ENCODE data around the gene LTBP1. TPM values are rescaled to one million over a fixed set of nuclear protein-coding genes. Genes with fewer than 3 reads are reported as not detected.
A peak's percentile ranks its signal among the peaks of the same experiment; 100 is the strongest.

Gene LTBP1
- total and polyA plus RNA-seq, 4 donors = 107 to 573 (median 545) TPM

DNA sequence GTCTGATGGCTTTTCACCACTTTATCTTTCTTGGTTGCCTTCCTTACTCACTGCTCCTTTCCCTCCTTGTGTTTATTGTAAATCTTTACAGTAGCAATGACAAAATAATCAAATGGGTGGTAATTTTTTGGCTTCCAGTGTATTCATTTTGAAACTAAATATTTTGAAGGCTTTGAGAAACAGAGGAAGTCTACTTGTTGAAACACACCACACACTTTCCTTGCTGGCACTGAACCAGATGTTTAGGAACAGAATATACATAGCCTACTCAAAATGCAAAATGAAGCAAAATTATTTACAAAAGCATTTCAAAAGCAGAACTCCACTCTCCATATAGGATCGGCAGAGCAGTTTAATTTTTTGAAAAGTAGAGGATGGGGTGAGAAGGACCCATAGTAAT, 189.8 kb downstream of the LTBP1 start:
- WGBS, 2 donors = 5 to 10% methylated on average over 1 of the region's 1 CpG
- ATAC-seq (ENCODE audit: low FRiP score) (no peak), DNase-seq (no peak)
- H3K27me3 ChIP-seq (ENCODE audit: control insufficient read depth in 1 of 2, insufficient read depth in 2 of 2, low read length in 1 of 2) = no peaks in the 10 kb centered on the region
- H3K27ac ChIP-seq (ENCODE audit: low read depth in 1 of 2, low read length in 2 of 2) = peak overlapping the region in 1 of 2 donors; percentile 68
- intact Hi-C loops (cut with DNase I) = loop anchor here in 1 of 2 donors (5.0 to 10.0 kb wide), 3 partner anchors 34 to 228 kb away; no protein-coding TSS in a partner anchor
- peaks cover 15 to 29% of the 10 kb centered on the region in 2 donors for H3K4me1 ChIP-seq (ENCODE audit: control insufficient read depth in 1 of 2, insufficient read depth in 2 of 2, low read length in 2 of 2)
- peak overlapping the region; percentile 91 to 97 for H3K4me3 ChIP-seq (ENCODE audit: low read length in 2 of 2)
- H3K36me3 ChIP-seq (ENCODE audit: control insufficient read depth in 1 of 2, insufficient read depth in 2 of 2, low read length in 1 of 2) = no peaks in the 10 kb centered on the region
- no peaks in the 10 kb centered on the region for H3K9me3 ChIP-seq (ENCODE audit: control insufficient read depth, low read length)

DNA sequence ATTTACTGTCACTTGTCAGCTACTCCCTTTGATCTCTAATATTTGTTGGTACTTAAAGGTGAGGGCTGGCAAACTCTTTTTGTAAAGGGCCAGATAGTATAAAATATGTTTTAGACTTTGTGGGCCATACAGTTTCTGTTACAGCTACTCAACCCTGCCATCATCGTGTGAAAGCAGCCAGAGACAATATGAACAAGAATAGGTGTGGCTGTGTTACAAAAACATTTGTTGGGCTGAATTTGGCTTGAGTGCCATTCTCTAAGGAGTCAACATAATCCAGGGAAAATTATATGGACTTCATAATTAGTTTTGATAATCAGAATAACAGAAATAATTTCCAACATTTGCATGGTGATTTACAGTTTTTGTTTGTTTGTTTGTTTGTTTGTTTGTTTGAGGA, 190.6 kb downstream of the LTBP1 start:
- no peak for DNase-seq
- Histone ChIP-seq H3K27me3 (ENCODE audit: control insufficient read depth in 1 of 2, insufficient read depth in 2 of 2, low read length in 1 of 2) (no peaks in the 10 kb centered on the region), H3K36me3 (ENCODE audit: control insufficient read depth in 1 of 2, insufficient read depth in 2 of 2, low read length in 1 of 2) (no peaks in the 10 kb centered on the region), H3K4me3 (ENCODE audit: low read length in 2 of 2) (peak overlapping the region; percentile 11 to 59), H3K4me1 (ENCODE audit: control insufficient read depth in 1 of 2, insufficient read depth in 2 of 2, low read length in 2 of 2) (peaks cover 15 to 29% of the 10 kb centered on the region in 2 donors), H3K27ac (ENCODE audit: low read depth in 1 of 2, low read length in 2 of 2) (peak overlapping the region; percentile 23 to 36), H3K9me3 (ENCODE audit: control insufficient read depth, low read length) (no peaks in the 10 kb centered on the region)
- intact Hi-C loops (cut with DNase I) = loop anchor here in 1 of 2 donors (5.0 to 10.0 kb wide), 3 partner anchors 35 to 227 kb away; no protein-coding TSS in a partner anchor
- 2 to 3% methylated on average over 1 of the region's 1 CpG for WGBS, 2 donors
- ATAC-seq (ENCODE audit: low FRiP score) = no peak

DNA sequence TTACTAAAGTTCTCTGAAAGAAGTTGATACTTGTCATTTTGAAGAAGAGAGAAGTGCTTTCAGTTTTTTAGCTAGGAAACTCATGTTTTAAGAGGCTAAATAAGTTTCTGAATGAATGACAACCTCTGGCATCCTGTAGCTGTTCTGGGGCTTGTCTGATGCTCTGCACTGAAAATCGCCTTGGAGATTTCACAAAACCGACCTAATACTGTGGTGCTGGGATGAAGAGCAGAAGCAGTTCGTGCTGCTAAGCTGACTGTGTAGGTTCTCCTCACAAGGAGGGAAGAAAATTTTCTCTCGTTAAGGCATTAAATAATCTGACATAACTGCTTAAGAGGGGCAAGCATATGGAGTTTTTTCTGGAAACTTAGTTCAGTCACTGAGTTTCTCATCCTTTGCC, 193.2 kb downstream of the LTBP1 start:
- ATAC-seq (ENCODE audit: low FRiP score) (no peak), DNase-seq (no peak)
- Histone ChIP-seq H3K9me3 (ENCODE audit: control insufficient read depth, low read length) (no peaks in the 10 kb centered on the region), H3K27ac (ENCODE audit: low read depth in 1 of 2, low read length in 2 of 2) (peak overlapping the region; percentile 57 to 70), H3K36me3 (ENCODE audit: control insufficient read depth in 1 of 2, insufficient read depth in 2 of 2, low read length in 1 of 2) (no peaks in the 10 kb centered on the region), H3K27me3 (ENCODE audit: control insufficient read depth in 1 of 2, insufficient read depth in 2 of 2, low read length in 1 of 2) (no peaks in the 10 kb centered on the region), H3K4me1 (ENCODE audit: control insufficient read depth in 1 of 2, insufficient read depth in 2 of 2, low read length in 2 of 2) (peaks cover 14 to 28% of the 10 kb centered on the region in 2 donors), H3K4me3 (ENCODE audit: low read length in 2 of 2) (no peak overlapping the region)
- intact Hi-C loops (cut with DNase I) = loop anchor here in 1 of 2 donors (5.0 to 10.0 kb wide), 3 partner anchors 38 to 225 kb away; no protein-coding TSS in a partner anchor
- WGBS, 2 donors = 5 to 9% methylated on average over 4 of the region's 4 CpGs

DNA sequence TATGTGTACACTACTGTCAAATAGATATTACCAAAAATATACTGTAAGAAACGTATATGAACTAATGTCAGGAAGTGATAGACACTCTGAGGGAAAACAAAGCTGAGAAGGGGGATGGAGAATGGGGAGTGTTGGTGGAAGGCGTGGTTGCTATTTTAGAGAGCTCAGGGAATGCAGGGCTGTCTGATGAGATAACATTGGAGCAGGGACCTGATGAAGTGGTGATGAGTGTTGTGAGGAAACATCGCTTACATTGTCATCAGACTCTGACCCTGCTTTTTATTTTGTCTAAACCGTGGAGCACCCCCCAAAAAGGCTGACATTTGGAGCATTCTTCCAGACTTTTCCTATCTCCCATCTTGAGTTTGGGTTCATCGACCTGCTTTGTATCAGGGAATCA, 194.7 kb downstream of the LTBP1 start:
- Histone ChIP-seq H3K4me3 (ENCODE audit: low read length in 2 of 2) (no peak overlapping the region), H3K4me1 (ENCODE audit: control insufficient read depth in 1 of 2, insufficient read depth in 2 of 2, low read length in 2 of 2) (peaks cover 16 to 28% of the 10 kb centered on the region in 2 donors), H3K9me3 (ENCODE audit: control insufficient read depth, low read length) (no peaks in the 10 kb centered on the region), H3K27ac (ENCODE audit: low read depth in 1 of 2, low read length in 2 of 2) (peak overlapping the region in 1 of 2 donors; percentile 86), H3K36me3 (ENCODE audit: control insufficient read depth in 1 of 2, insufficient read depth in 2 of 2, low read length in 1 of 2) (no peaks in the 10 kb centered on the region), H3K27me3 (ENCODE audit: control insufficient read depth in 1 of 2, insufficient read depth in 2 of 2, low read length in 1 of 2) (no peaks in the 10 kb centered on the region)
- intact Hi-C loops (cut with DNase I) = no loop called here
- ATAC-seq (ENCODE audit: low FRiP score) (no peak), DNase-seq (no peak)
- 75 to 81% methylated on average over 5 of the region's 5 CpGs for WGBS, 2 donors

DNA sequence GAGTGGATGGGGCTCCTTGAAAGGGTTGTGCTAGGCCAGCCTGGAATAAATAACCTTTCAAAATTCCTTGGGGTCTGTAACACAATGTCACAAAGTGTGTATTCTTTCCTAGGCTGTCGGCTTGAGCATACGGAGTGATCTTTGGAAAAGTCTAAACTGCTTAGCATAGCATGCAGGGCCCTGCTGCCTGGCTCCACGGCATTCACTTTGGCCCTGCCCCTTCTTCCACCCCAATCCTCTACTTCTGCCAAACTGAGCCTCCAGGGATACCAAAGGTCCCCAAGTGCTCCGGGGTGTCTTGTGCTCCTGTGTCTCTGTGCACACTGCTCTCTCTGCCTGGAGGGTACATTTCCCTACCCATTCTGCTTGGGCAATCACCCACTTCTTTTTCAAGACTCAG, 196.1 kb downstream of the LTBP1 start:
- 2 to 4% methylated on average over 4 of the region's 4 CpGs for WGBS, 2 donors
- peak; percentile 52 for ATAC-seq (ENCODE audit: low FRiP score)
- no peaks in the 10 kb centered on the region for H3K9me3 ChIP-seq (ENCODE audit: control insufficient read depth, low read length)

DNA sequence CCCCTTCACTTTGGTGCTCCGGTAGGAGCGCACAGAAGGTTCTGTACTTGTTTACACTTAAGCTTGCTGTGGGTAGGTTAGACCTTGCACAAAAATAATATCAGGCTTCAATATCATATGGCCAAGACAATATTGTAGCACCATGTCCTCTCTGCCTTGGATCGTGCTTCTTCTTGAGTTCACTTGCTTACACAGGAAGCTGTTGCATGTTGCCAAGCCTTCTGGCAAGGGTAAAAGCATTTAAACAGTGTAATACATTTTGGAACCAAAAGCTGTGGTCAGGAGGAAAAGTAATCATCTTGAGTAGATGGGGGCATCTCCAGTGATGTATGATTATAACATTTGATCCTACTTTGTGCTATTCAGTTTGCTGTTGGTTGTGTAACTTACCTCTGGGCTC, 197.5 kb downstream of the LTBP1 start:
- Histone ChIP-seq H3K4me1 (ENCODE audit: control insufficient read depth in 1 of 2, insufficient read depth in 2 of 2, low read length in 2 of 2) (peaks cover 14 to 22% of the 10 kb centered on the region in 2 donors), H3K27me3 (ENCODE audit: control insufficient read depth in 1 of 2, insufficient read depth in 2 of 2, low read length in 1 of 2) (no peaks in the 10 kb centered on the region), H3K27ac (ENCODE audit: low read depth in 1 of 2, low read length in 2 of 2) (peak overlapping the region; percentile 12 to 73), H3K9me3 (ENCODE audit: control insufficient read depth, low read length) (no peaks in the 10 kb centered on the region), H3K4me3 (ENCODE audit: low read length in 2 of 2) (no peak overlapping the region), H3K36me3 (ENCODE audit: control insufficient read depth in 1 of 2, insufficient read depth in 2 of 2, low read length in 1 of 2) (peaks cover 0 to 4% of the 10 kb centered on the region in 2 donors)
- 55 to 65% methylated on average over 3 of the region's 3 CpGs for WGBS, 2 donors
- ATAC-seq (ENCODE audit: low FRiP score) (no peak), DNase-seq (no peak)
- intact Hi-C loops (cut with DNase I) = no loop called here

More for the DNA sequence above, 196.1 kb downstream of the LTBP1 start:
- H3K36me3 ChIP-seq (ENCODE audit: control insufficient read depth in 1 of 2, insufficient read depth in 2 of 2, low read length in 1 of 2) = peaks cover 0 to 3% of the 10 kb centered on the region in 2 donors
- H3K4me3 ChIP-seq (ENCODE audit: low read length in 2 of 2) = no peak overlapping the region
- intact Hi-C loops (cut with DNase I) = no loop called here
- H3K4me1 ChIP-seq (ENCODE audit: control insufficient read depth in 1 of 2, insufficient read depth in 2 of 2, low read length in 2 of 2) = peaks cover 15 to 28% of the 10 kb centered on the region in 2 donors
- DNase-seq = no peak
- H3K27ac ChIP-seq (ENCODE audit: low read depth in 1 of 2, low read length in 2 of 2) = peak overlapping the region; percentile 14 to 64
- H3K27me3 ChIP-seq (ENCODE audit: control insufficient read depth in 1 of 2, insufficient read depth in 2 of 2, low read length in 1 of 2) = no peaks in the 10 kb centered on the region

DNA sequence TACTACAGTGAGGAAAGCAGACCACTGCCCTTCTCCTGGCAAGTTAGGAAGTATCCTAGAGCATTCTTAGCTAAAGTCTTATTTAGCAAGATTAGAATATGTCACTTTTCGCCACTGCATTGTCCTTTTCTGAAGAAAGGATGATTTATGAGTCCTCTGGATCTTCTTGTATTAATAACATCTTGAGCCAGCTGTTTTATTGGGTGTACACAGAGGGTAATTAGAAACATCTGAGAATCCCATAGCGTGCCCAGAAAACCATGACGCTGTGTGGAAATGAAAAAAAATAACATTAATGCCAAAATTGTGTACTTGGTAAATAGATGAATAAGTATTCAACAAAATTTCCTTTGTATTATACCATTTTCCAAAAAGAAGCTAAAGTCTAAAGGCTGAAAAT, 198.7 kb downstream of the LTBP1 start:
- Histone ChIP-seq H3K4me3 (ENCODE audit: low read length in 2 of 2) (no peak overlapping the region), H3K9me3 (ENCODE audit: control insufficient read depth, low read length) (no peaks in the 10 kb centered on the region), H3K27ac (ENCODE audit: low read depth in 1 of 2, low read length in 2 of 2) (peak overlapping the region in 1 of 2 donors; percentile 93), H3K27me3 (ENCODE audit: control insufficient read depth in 1 of 2, insufficient read depth in 2 of 2, low read length in 1 of 2) (no peaks in the 10 kb centered on the region), H3K36me3 (ENCODE audit: control insufficient read depth in 1 of 2, insufficient read depth in 2 of 2, low read length in 1 of 2) (peaks cover 2 to 4% of the 10 kb centered on the region in 2 donors), H3K4me1 (ENCODE audit: control insufficient read depth in 1 of 2, insufficient read depth in 2 of 2, low read length in 2 of 2) (peaks cover 9 to 16% of the 10 kb centered on the region in 2 donors)
- ATAC-seq (ENCODE audit: low FRiP score) (peak; percentile 56), DNase-seq (no peak)
- intact Hi-C loops (cut with DNase I) = loop anchor here in 1 of 2 donors (5.0 kb wide), 1 partner anchor 67 kb away; no protein-coding TSS in a partner anchor
- WGBS, 2 donors = 16 to 17% methylated on average over 3 of the region's 3 CpGs

DNA sequence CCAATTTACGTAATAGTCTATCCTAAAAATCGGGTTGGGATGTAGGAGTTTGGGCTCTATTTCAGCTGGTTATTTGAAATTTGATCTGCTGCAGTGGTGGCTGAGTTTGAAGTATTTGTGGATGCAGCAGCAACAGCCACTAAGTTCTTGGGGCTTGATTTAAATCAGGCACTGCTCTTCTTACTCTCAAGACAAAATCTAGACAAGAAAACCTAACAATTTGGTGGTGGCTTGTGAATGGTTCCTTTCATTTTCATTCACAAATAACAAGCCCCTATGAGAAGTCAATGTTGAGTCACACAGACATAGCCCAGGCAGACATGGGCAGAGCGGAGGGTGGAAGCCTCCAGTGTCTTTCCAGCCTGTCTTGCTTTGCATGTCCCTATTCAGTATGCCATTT, 199.3 kb downstream of the LTBP1 start:
- Histone ChIP-seq H3K27me3 (ENCODE audit: control insufficient read depth in 1 of 2, insufficient read depth in 2 of 2, low read length in 1 of 2) (no peaks in the 10 kb centered on the region), H3K4me3 (ENCODE audit: low read length in 2 of 2) (no peak overlapping the region), H3K9me3 (ENCODE audit: control insufficient read depth, low read length) (no peaks in the 10 kb centered on the region), H3K27ac (ENCODE audit: low read depth in 1 of 2, low read length in 2 of 2) (peak overlapping the region; percentile 55 to 93), H3K4me1 (ENCODE audit: control insufficient read depth in 1 of 2, insufficient read depth in 2 of 2, low read length in 2 of 2) (peaks cover 9 to 16% of the 10 kb centered on the region in 2 donors), H3K36me3 (ENCODE audit: control insufficient read depth in 1 of 2, insufficient read depth in 2 of 2, low read length in 1 of 2) (peaks cover 2 to 4% of the 10 kb centered on the region in 2 donors)
- DNase-seq = no peak
- 26 to 28% methylated on average over 3 of the region's 3 CpGs for WGBS, 2 donors
- peak; percentile 47 for ATAC-seq (ENCODE audit: low FRiP score)
- intact Hi-C loops (cut with DNase I) = loop anchor here in 1 of 2 donors (5.0 kb wide), 1 partner anchor 66 kb away; no protein-coding TSS in a partner anchor

DNA sequence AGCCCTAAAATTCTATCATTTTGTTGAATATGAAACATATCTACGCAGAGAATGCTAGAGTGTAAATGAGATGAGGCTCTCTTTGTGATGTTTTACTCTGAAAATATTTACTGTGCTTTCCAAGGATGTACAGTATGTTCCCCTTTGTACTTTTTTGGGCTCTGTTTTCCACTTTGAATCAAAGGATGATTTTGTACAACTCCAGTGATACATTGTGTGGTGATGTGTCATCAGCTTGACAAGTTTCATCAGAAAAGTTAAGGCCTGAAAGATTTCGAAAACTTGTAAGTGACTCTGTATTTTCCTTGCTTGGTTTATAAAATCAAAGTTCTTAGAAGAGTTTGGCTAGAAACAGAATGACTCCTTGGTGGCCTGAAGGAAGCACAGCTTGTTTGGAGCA, 206.3 kb downstream of the LTBP1 start:
- intact Hi-C loops (cut with DNase I) = no loop called here
- H3K9me3 ChIP-seq (ENCODE audit: control insufficient read depth, low read length) = no peaks in the 10 kb centered on the region
- H3K4me3 ChIP-seq (ENCODE audit: low read length in 2 of 2) = no peak overlapping the region
- 57 to 64% methylated on average over 2 of the region's 2 CpGs for WGBS, 2 donors
- peaks cover 4 to 12% of the 10 kb centered on the region in 2 donors for H3K4me1 ChIP-seq (ENCODE audit: control insufficient read depth in 1 of 2, insufficient read depth in 2 of 2, low read length in 2 of 2)
- DNase-seq (no peak), ATAC-seq (ENCODE audit: low FRiP score) (no peak)
- peaks cover 0 to 2% of the 10 kb centered on the region in 2 donors for H3K36me3 ChIP-seq (ENCODE audit: control insufficient read depth in 1 of 2, insufficient read depth in 2 of 2, low read length in 1 of 2)
- no peaks in the 10 kb centered on the region for H3K27me3 ChIP-seq (ENCODE audit: control insufficient read depth in 1 of 2, insufficient read depth in 2 of 2, low read length in 1 of 2)
- H3K27ac ChIP-seq (ENCODE audit: low read depth in 1 of 2, low read length in 2 of 2) = peak overlapping the region; percentile 8 to 38

Data from aorta (tissue), 5 donors.